HepG2 (cell line): ENCODE measurements around the gene GBP1. TPM values are rescaled to one million over a fixed set of nuclear protein-coding genes. Genes with fewer than 3 reads are reported as not detected.

Experiments used
- HNF1A ChIP-seq, 2 experiments: sonication (generic) in 1 of 2; formaldehyde crosslinking in 1 of 2; IDR thresholded peaks; 2 replicates each; pipeline versions ENCODE4 v1.4.0 to v1.6.1; 2016 to 2020; ENCODE audit warnings: borderline replicate concordance in 1 of 2, low read depth in 1 of 2, mild to moderate bottlenecking in 1 of 2, missing genetic modification reagents in 1 of 2
- HOMEZ ChIP-seq: IDR thresholded peaks from 2 replicates; pipeline ENCODE4 v1.6.1; 2016; ENCODE audit warnings: low read depth
- MAF1 ChIP-seq: sonication (generic); formaldehyde crosslinking; IDR thresholded peaks from 2 replicates; pipeline ENCODE4 v1.5.0; 2020; ENCODE audit warnings: missing genetic modification reagents, borderline replicate concordance
- NONO ChIP-seq, 2 experiments: fragments of 450-650 bp in 1 of 2; sonication (generic) in 1 of 2; formaldehyde crosslinking in 1 of 2; IDR thresholded peaks in 1 of 2; conservative IDR thresholded peaks in 1 of 2; 2 replicates each; pipeline versions ENCODE4 v1.6.1 to v1.8.0; 2017 to 2022; ENCODE audit warnings: mild to moderate bottlenecking in 1 of 2, missing genetic modification reagents in 1 of 2, moderate library complexity in 1 of 2
- RFXANK ChIP-seq: IDR thresholded peaks from 2 replicates; pipeline ENCODE4 v1.6.1; 2016
- TAF15 ChIP-seq: fragments of 200-400 bp; formaldehyde crosslinking; IDR thresholded peaks from one replicate; pipeline ENCODE4 v1.6.1; 2018; ENCODE audit warnings: mild to moderate bottlenecking, low read depth, low read length; ENCODE audit not compliant: poor library complexity, severe bottlenecking
- TEAD2 ChIP-seq: sonication (generic); formaldehyde crosslinking; IDR thresholded peaks from 2 replicates; pipeline ENCODE4 v1.9.0; 2021; ENCODE audit warnings: missing genetic modification reagents
- ZGPAT ChIP-seq: IDR thresholded peaks from 2 replicates; pipeline ENCODE4 v1.6.1; 2016; ENCODE audit warnings: mild to moderate bottlenecking
- ZMYM4 ChIP-seq: sonication (generic); formaldehyde crosslinking; IDR thresholded peaks from 2 replicates; pipeline ENCODE4 v1.8.1; 2023; ENCODE audit warnings: mild to moderate bottlenecking, missing genetic modification reagents
- ZNF136 ChIP-seq: sonication (generic); formaldehyde crosslinking; IDR thresholded peaks from 2 replicates; pipeline ENCODE4 v1.8.1; 2022; ENCODE audit warnings: low read depth, mild to moderate bottlenecking, moderate library complexity, missing genetic modification reagents
- ZNF280D ChIP-seq: sonication (generic); formaldehyde crosslinking; IDR thresholded peaks from 2 replicates; pipeline ENCODE4 v1.5.1; 2020; ENCODE audit warnings: mild to moderate bottlenecking, missing genetic modification reagents
- ZNF281 ChIP-seq: sonication (generic); formaldehyde crosslinking; IDR thresholded peaks from 2 replicates; pipeline ENCODE4 v1.4.0; 2020; ENCODE audit warnings: missing genetic modification reagents, borderline replicate concordance
- ZNF713 ChIP-seq: sonication (generic); formaldehyde crosslinking; IDR thresholded peaks from 2 replicates; pipeline ENCODE4 v1.4.0; 2020; ENCODE audit warnings: mild to moderate bottlenecking, missing genetic modification reagents
- ZNF780A ChIP-seq: sonication (generic); formaldehyde crosslinking; IDR thresholded peaks from 2 replicates; pipeline ENCODE4 v1.8.0; 2022; ENCODE audit warnings: mild to moderate bottlenecking, missing genetic modification reagents, moderate library complexity
- polyA plus RNA-seq, 8 experiments: library from polyadenylated mRNA; depleted of rRNA in 3 of 8; stranded (reverse) in 7 of 8; unstranded in 1 of 8; fragments of >200 nt; fragmentation: Illumina TruSeq in 4 of 8; extraction: Trizol in 4 of 8; gene quantifications; 2 replicates each; pipeline versions ENCODE4 v1.2.1 to v1.2.3, GENCODE V29; 2011 to 2016; ENCODE audit warnings: low read depth in 4 of 8, missing spikeins in 1 of 8, mixed read lengths in 1 of 8; ENCODE audit not compliant: insufficient read depth in 1 of 8
- total RNA-seq, 5 experiments: library from RNA; depleted of rRNA; stranded (reverse); fragments of >200 nt; fragmentation: Illumina TruSeq; extraction: Trizol; gene quantifications; 2 replicates each; pipeline ENCODE4 v1.2.3, GENCODE V29; 2016; ENCODE audit warnings: low read depth in 1 of 5

GBP1 gene
- total and polyA plus RNA-seq, 2 of the 13 experiments (the other 11 are each of a cell fraction or from before 2014, with no cell fraction given) = 0.62 to 2.3 TPM

GRCh38 chr1:89044970-89045721, 19.9 kb downstream of the GBP1 start (continued):
- TF ChIP-seq ZNF280D (CRISPR knock-in tag) (no peak), ZMYM4 (peak; percentile 56; the same call in 1 of the 2 replicates), TEAD2 (CRISPR knock-in tag) (no peak), ZNF281 (CRISPR knock-in tag) (no peak; the same call in 1 of the 2 replicates), ZNF136 (CRISPR knock-in tag) (no peak), RFXANK (no peak), NONO (IDR thresholded peaks at IDR 0.05) (no peak), NONO (CRISPR knock-in tag; conservative IDR thresholded peaks at IDR 0.05) (0 out of 2 replicates have a peak, but pooled peaks have one; percentile 27), MAF1 (CRISPR knock-in tag) (no peak), ZNF713 (no peak), TAF15 (no peak), HNF1A (IDR thresholded peaks at IDR 0.05; ENCODE audit: low read depth) (peak; percentile 88), HNF1A (CRISPR knock-in tag; IDR thresholded peaks at IDR 0.05; ENCODE audit: borderline replicate concordance) (peak; percentile 91; the same call in 1 of the 2 replicates), ZNF780A (CRISPR knock-in tag) (no peak), ZGPAT (CRISPR knock-in tag) (peak; percentile 78), HOMEZ (CRISPR knock-in tag) (peak; percentile 90)
